ENCODE data around the gene EHBP1. TPM values are rescaled to one million over a fixed set of nuclear protein-coding genes. Genes with fewer than 3 reads are reported as not detected.

The EHBP1 gene
- total RNA-seq, 1 donor from 2014 or later: 29.3 TPM

DNA sequence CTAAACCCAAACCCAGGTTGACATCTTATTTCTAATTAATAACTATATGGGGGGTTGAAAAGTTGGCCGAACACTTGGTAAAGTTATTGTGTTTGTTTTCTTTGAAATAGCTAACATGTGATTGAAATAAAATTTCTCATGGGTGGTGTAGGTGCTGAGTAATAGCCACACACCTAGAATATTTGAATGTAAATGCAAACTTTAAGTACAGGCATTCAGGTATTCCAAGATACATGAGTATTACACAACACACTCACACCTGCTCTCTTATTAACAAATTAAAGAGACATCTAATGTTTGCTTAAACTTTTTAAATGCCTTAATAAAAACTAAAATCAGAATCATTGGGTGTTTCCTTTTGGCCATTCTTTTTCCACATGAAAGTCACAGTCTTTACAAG lies 165.5 kb downstream of the EHBP1 start:
- DNase-seq (ENCODE audit: extremely low read depth, low read depth, low spot score): no peak

DNA sequence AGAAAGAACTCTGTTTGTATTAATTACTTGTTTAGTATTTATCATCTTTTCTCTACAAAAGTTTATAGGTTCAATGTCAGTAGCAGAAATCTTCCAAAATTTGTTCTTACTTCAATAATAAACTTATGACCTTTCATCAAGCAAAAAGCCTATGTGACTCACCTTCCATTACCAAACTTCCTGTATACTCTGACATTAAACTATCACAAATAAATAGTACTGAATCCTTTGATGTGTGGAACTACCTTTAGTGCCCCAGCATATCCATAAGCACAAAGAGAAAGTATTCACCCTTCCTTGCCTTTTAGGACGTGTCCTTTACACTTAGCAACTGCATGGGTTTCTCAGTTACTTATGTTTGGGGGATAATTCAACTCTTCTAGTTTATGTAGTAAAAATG lies 166.0 kb downstream of the EHBP1 start:
- DNase-seq (ENCODE audit: extremely low read depth, low read depth, low spot score): no peak

DNA sequence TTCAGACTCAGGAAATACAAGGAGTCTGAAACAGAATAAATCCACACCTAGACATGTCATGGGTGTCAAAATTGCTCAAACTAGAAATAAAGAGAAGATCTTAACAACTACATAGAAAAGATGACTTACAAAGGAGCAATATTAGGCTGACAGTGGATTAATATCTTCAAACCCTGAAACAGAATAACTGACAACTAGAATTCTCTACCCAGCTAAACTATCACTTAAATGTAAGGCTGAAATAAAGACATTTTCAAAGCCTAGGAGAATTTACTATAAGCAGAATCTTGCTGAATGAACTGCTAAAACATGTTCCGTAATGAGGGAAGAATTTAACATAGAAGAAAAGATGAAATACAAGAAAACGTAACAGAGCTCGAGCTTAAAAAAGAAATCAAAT lies 168.1 kb downstream of the EHBP1 start:
- no peak for DNase-seq (ENCODE audit: extremely low read depth, low read depth, low spot score)

DNA sequence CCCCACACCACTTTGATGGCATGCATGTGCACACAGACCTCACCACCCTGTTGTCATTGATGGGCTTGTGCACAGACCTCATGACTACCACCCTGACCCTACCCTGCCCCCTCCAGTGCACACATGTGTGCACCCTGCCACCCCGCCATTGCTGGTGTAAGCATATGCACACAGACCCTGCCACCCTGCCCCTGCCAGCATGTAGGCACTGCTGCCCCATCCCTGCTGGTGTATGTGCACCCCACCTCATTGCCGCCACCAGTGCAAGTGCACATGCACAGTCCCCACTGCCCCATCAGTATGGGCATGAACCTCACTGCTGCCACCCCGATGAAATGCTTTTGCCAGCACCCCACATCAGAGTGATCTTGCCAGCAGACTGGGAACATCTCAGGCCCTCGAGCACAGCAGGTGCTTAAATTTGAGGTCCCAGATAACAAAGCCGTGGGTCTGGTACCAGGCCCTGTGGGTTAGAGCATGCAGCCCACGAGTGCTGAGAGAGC lies 169.4 kb downstream of the EHBP1 start:
- DNase-seq (ENCODE audit: extremely low read depth, low read depth, low spot score): no peak

DNA sequence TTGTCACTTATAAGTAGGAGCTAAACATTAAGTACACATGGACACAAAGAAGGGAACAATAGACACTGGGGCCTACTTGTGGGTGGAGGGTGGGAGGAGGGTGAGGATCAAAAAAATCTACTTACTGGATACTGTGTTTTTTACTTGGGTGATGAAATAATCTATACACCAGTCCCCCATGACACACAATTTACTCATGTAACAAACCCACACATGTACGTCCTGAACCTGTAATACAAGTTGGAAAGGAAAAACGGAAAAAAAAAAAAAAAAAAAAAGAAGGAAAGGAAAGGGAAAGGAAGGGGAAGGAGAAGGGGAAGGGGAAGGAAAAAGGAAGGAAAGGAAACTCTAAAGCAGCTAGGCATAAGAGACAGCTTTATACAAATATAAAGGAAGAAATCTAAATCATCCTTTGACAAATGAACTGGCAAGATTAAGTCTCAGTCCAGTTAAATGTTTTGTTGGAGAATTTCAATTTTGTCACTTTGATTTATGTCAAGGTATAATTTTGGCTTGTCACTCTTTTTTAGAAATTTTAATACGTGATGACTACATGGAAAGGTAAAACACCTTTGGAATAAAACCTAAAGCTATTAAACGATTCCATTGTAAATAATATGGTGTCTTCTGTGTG lies 175.8 kb downstream of the EHBP1 start:
- no peak for DNase-seq (ENCODE audit: extremely low read depth, low read depth, low spot score)

DNA sequence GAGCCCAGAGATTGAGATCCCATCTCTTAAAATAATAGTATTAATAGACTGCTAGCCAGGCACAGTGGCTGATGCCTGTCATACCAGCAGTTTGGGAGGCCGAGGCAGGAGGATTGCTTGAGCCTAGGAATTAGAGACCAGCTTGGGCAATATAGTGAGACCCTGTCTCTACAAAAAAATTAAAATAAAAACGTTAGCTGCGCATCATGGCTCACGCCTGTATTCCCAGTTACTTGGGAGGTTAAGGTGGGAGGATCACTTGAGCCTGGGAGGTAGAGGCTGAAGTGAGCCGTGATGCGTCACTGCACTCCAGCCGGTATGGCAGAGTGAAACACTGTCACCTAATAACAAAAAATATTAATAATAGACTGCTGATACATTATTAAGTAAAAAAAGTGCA lies 178.1 kb downstream of the EHBP1 start:
- no peak for DNase-seq (ENCODE audit: extremely low read depth, low read depth, low spot score)

DNA sequence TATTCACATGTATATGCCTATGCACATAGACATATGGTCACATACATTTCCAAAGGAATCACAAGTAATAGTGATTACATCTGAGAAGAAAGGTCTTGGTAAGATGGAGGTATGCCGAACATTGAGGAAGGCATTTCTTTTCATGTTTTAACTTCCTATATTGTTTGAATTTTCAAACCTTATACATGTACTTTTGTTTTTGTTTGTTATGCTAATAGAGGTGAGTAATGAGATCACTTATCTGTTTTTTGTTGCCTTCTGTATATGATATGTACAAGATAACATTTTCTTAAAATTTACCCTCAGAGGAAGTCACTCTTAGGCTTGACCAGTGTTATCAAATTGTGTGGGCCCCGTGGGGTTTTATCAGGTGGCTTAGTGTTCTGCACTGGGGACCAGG lies 178.6 kb downstream of the EHBP1 start:
- no peak for DNase-seq (ENCODE audit: extremely low read depth, low read depth, low spot score)

DNA sequence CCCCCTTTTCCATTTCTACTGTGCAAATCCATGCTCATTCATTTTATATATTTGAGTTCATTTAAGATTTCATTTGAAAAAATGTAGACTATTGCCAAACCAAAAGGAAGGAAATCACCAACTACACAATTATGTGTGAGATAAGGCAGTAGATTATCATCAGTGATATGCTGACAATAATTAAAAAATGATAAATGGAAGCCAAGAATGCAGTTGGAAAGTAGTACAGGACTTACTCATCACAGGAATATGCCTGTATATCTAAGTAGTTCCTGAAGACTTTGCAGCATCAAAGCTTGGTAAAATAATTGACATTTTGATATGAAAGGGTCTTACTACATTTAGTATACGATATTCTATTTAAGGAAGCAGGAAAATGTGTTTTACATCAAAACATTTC lies 179.0 kb downstream of the EHBP1 start:
- peak; percentile 18 for DNase-seq (ENCODE audit: extremely low read depth, low read depth, low spot score)

DNA sequence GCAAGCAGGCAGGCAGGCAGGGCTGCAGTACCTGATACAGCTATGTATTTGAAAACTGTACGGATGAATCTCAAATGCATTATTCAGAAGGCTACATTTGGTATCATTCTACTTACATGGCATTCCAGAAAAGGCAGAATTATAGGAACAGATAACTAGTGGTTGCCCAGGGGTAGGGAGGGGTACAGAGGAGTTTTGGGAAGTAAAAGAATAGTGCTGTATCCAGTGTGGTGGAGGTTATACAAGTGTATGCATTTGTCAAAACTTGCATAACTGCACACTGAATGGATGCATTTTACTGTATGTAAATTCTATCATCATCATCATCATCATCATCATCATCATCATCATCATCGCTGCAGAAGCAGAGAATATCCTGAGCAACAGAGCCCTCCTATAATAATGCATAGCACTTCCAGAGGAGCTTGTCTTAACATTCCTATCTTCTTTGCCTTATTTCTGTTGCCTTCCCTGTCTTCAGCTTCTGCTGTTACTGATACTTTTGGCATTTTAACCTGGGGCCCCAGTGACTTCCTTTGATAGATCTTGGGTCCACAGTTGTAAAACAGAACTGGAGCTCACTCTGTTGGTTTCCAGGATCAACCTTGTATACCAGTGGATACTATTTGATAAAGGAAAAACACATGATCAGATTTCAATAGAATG lies 189.6 kb downstream of the EHBP1 start:
- no peak for DNase-seq (ENCODE audit: extremely low read depth, low read depth, low spot score)

DNA sequence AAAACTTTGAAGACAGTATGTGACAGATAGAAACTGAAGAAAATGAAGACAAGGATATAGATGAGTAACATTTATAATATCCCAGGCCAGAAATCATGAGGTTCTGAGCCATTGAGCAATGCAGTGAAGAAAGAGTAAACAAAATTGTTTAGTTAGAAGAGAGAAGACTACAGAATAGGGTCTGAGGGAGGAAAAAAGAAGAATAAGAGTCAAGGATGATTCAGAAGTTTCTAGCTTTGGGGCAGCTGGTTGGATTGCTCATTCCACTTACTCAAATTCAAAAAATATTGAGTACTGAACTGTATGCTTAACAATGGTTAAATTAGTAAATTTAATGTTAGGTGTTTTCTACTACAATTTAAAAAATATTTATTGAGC lies 190.1 kb downstream of the EHBP1 start:
- no peak for DNase-seq (ENCODE audit: extremely low read depth, low read depth, low spot score)

DNA sequence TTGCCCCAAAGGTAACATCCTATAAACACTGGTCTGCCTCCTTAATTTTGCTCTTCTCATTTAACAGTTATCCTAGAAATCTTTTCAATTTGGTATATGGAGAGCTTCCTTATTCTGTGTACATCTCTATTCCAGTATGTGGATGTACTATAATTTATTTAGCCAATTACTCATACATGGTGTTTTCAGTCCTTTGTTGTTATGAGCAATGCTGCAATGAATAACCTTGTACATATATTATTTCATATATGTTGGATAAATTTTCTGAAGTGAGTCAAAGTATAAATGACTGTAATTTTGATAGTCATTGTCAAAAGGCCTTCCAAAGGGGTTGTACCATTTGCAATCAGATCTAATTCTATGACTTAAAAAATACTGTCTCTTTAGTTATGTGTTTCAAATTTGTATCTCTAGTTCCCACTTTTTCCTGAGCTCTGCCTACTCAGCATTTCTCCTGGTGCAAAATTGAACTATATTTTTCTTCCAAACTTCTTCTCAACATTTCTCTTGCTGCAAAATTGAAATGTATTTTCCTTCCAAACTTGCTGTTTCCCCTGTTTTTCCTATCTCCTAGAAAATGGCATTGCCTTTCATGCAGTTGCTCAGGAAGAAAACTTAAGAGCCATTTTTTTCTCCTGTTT lies 191.8 kb downstream of the EHBP1 start:
- no peak for DNase-seq (ENCODE audit: extremely low read depth, low read depth, low spot score)

DNA sequence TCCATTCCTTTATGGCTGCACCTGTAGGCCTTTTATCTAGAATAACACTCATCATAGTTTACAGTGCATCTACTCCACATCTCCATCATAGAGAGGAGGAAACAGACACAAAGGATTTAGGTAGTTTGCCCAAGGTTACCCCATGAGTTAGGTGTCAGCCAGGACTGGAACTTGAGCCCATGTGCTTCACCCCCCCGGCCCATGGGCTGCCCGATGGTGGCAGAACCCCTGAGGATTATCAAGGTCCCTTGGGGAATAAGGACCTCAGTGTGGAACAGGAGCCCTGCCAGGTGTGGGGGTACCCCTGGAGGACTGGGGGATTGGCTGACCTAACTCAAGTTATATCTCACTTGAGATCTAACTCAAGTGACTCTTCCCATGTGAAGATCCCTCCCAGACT lies 198.8 kb downstream of the EHBP1 start:
- DNase-seq (ENCODE audit: extremely low read depth, low read depth, low spot score): no peak

DNA sequence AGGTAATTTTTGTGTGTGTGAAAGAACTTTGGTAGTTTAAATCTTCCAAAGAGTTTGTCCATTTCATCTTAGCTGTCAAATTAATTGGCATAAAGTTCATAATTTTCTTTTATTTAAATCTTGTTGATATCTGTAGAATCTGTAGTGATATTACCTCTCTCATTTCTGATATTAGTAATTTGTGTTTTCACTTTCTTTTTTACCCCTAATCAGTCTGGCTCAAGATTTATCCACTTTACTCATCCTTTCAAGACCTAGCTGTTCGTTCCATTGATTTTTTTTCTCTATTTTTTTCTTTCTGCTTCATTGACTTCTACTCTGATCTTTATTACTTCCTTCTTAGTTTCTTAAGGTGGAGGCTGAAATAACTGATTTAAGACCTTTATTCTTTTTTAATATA lies 202.6 kb downstream of the EHBP1 start:
- DNase-seq (ENCODE audit: extremely low read depth, low read depth, low spot score): no peak

DNA sequence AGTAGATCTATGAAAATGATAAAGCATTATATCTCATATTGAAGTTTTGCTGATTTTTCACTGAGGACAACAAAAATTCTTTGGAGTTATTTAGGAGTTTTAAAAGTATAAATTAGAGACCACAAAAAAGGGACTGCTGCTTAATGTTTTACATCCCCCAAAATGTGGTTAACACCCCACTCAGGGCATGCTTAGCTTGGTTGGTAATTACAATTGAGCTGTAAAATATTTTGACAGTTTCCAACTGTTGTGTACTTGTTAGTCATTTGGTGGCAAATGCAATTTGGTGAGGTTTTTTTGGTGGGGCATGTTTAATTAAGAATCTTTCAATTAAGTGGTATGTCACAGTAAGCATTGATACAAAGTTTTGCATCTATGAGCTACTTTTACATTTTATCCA lies 207.8 kb downstream of the EHBP1 start:
- DNase-seq (ENCODE audit: extremely low read depth, low read depth, low spot score): no peak

DNA sequence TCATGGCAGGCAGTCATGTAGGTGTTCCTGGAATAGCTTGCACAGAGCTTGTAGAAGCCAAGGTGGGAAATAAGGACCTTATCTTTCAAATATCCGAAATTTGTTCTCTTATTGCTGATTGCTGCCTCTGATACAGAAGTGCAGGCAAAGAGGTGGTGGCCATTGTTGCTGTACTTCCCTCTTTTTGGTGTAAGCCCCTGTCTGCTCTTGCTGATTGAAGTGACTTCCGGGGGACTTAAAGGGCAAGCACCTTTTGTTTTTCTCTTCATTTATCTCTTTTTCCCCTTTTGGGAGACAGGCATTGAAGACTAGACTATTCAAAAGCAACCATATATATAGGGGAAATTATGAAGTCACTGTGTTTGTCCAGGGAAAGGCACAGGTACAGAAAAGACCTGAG lies 213.5 kb downstream of the EHBP1 start:
- no peak for DNase-seq (ENCODE audit: extremely low read depth, low read depth, low spot score)

DNA sequence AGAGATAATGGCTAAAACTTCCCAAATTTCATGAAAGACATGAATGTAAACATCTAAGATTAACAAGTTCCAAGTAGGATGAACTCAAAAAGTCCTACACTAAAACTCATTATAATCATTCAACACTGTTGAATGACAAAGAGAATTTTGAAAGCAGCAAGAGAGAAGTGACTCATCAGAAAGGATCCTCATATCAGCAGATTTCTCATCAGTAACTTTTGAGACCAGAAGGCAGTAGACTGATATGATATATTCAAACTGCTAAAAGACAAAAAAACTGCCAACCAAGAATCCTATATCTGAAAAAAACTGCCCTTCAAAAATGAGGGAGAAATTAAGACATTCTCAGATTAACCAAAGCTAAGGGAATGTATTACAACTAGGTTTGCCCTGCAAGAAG lies 214.6 kb downstream of the EHBP1 start:
- DNase-seq (ENCODE audit: extremely low read depth, low read depth, low spot score): no peak

DNA sequence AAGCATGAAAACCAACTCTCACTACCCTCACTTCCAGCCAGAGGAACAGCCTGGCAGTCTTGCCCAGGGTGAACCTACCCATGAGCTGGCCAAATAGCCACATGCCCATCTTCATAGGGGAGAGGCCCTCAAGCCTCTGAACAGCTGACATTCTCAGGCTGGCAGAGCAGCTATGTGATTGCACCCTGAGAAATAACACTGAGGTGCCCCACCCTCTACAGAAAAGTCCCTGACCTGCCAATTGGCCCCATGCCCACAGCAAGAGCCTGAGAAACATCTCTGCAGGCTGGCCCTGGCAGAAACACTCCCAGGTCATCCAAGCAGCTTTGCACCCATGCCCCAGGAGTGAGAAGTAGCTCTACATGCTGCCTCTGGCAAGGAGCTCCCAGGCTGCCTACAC lies 217.7 kb downstream of the EHBP1 start:
- no peak for DNase-seq (ENCODE audit: extremely low read depth, low read depth, low spot score)

DNA sequence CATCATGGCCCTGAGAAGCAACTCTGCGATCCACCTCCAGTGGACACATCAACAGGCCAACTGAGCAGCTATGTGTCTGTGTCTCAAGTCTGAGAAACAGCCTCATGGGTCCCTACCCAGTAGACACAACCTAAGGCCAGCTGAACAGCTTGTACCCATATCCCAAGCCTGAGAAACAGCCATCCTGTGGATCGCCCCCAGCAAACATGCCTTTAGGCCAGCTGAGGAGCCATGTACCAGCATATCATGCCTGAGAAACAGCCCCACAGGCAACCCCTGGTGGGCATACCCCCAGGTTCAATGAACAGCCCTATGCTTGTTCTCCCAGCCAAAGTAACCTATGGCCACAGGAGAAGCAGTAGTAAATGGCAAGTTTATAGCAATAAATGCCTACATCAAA lies 218.4 kb downstream of the EHBP1 start:
- no peak for DNase-seq (ENCODE audit: extremely low read depth, low read depth, low spot score)

DNA sequence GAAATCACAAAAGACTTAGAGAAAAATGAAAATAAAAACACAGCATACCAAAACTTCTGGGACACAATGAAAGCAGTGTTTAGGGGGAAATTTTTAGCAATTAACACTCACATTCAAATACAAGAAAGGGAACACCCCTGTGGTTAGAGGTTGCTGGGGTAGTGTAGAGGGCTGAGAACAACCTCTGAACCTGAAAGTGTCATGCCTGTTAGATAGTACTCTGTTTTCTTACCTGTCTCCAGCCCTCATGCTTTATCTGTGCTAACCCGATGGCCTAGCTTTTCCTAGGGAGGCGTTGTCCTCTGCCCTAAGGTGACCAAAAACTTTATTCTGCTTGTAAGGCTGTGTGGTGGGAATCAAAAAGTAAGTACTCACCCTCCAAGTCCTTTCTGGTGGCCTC lies 222.5 kb downstream of the EHBP1 start:
- no peak for DNase-seq (ENCODE audit: extremely low read depth, low read depth, low spot score)

DNA sequence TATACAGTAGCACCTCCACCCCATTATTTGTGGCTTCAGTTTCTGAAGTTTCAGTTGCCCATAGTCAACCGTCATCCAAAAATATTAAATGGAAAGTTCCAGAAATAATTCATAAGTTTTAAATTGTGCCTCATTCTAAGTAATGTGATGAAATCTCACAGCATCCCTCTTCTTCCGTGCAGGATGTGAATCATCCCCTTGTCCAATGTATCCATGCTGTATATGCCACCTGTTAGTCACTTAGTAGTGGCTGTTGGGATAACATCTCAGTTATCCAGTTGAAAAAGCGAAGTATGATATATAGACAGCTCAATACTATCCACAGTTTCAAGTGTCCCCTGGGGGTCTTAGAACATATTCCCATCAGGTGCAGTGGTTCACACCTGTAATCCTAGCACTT lies 226.0 kb downstream of the EHBP1 start:
- DNase-seq (ENCODE audit: extremely low read depth, low read depth, low spot score): no peak

DNA sequence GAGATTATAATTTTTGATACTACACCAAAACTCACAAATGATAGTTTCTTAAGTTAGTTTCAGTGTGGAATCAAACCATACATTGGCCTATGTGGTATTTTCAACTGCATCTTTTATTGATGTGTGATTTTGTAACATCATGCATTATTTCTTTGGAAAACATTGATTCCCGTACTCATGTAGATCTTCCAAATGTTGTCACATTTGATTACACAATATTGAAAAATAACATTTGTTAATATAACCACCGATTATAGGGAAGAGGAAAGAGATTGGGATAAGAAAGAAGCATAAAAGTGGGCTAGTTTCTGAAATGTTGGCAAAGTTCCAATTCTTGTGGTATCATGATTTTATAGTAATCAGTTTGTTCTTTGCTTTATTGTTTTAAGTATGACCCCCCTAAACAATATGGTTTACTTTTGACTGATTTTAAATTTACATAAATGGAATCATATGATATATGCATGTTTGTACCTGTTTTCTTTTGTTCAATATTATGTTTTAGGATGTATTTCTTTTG lies 227.9 kb downstream of the EHBP1 start:
- DNase-seq (ENCODE audit: extremely low read depth, low read depth, low spot score): no peak

DNA sequence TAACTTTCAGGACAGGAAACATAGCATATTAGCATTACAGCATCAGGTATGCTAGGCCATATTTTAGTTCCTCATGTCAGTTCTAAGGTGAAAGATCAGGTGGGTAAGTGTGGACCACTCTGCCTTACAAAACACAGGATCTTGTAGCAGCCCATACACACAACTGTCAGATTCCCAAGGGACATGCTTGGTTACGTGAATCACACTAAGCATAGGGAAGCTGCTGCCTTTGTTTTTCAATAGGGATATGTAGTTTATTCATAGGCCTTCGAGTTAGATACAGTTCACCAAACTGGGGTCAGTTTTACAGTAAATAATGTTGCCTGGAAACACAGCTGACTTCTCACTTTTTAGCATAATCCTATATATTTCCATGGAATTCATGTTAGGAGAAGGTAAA lies 229.0 kb downstream of the EHBP1 start:
- no peak for DNase-seq (ENCODE audit: extremely low read depth, low read depth, low spot score)
